Retinal pigment epithelial cell (primary cell): Measurements from ENCODE around the gene MYH9.

Experiments
- DNase-seq: peaks from one replicate; pipeline ENCODE4 v3.0.0-alpha.2; 2010; ENCODE audit warnings: low read depth
- H3K4me3 ChIP-seq: 2 replicates; pipeline ENCODE4 v1.5.1; 2011; ENCODE audit warnings: mild to moderate bottlenecking, low read length, control low read depth, moderate library complexity
- TF ChIP-seq, protein P1 (sequence below): conservative IDR thresholded peaks from 2 replicates; pipeline ENCODE4 v1.5.1; 2011; ENCODE audit warnings: low read depth, low read length, control low read depth, inconsistent platforms

Gene MYH9

DNA sequence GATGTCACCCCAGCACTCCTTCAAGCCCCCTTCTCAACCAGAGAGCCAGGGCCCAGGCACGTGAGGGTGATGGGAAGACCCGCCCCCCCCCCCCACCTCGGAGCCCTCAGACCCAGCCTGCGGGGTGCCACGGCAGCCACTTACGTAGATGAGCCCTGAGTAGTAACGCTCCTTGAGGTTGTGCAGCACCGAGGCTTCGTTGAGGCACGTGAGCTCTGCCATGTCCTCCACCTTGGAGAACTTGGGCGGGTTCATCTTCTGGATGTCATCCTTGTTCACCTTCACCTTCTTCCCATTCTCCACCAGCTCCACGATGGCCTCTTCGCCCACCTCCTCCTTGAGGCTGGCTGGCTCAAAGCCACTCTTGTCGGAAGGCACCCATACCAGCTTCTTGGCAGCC, 39.0 kb downstream of the MYH9 start:
- DNase-seq: no peak
- TF ChIP-seq, protein P1, sequence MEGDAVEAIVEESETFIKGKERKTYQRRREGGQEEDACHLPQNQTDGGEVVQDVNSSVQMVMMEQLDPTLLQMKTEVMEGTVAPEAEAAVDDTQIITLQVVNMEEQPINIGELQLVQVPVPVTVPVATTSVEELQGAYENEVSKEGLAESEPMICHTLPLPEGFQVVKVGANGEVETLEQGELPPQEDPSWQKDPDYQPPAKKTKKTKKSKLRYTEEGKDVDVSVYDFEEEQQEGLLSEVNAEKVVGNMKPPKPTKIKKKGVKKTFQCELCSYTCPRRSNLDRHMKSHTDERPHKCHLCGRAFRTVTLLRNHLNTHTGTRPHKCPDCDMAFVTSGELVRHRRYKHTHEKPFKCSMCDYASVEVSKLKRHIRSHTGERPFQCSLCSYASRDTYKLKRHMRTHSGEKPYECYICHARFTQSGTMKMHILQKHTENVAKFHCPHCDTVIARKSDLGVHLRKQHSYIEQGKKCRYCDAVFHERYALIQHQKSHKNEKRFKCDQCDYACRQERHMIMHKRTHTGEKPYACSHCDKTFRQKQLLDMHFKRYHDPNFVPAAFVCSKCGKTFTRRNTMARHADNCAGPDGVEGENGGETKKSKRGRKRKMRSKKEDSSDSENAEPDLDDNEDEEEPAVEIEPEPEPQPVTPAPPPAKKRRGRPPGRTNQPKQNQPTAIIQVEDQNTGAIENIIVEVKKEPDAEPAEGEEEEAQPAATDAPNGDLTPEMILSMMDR: no peak
- H3K4me3 ChIP-seq: no peak overlapping the region

DNA sequence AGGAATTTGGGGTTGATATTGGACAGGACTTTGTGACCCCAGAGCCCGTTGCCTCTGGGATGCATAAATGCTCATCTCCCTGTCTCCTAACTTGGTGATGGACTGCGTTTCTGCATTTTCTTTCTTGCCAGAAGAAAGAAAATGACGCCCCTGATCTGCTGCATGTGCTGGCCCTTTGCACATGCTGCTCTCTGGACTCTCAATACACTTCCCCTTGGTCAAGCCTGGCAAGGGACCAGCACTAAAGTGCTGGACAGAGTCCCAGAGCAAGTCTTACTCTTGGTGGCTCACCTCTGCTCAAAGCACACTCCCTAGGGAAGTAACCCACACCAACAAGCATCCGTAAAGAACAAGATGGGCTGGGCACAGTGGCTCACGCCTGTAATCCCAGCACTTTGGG, 40.7 kb downstream of the MYH9 start:
- H3K4me3 ChIP-seq: no peak overlapping the region
- DNase-seq: no peak
- TF ChIP-seq, protein P1: no peak

DNA sequence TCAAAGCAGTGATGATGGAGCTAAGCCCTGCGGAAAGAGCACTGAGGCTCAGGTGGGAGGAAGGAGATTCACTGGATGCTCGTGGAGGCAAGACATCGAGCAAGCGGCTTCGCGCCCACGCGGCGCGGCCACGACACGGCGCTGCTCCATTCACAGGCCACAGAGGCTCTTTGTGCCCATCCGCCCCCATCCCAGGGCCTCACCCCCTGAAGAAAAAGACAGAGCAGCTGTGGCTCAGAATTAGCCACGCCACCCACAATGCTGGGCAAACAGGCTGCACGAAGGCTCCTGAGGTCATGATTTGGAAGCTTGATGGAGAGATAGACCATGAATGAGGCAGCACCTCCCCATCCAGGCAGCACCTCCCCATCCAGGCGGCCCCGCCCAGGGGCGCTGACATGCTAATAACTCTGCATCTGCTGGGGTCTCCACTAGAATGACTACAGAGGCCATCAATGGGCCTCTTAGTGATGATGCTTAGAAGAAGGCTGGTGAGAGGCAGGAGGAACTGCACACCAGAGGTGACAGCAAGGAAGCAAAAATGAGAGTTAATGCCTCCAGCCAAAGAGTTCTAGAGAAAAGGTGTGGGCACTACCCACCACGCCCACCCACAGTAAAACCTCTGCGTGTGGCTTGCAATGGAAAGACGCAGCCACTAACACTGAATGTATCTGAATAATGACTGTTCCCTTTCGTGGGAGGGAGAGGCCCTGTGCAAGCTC, 43.5 kb downstream of the MYH9 start:
- H3K4me3 ChIP-seq: no peak overlapping the region
- no peak for DNase-seq
- TF ChIP-seq, protein P1: no peak

DNA sequence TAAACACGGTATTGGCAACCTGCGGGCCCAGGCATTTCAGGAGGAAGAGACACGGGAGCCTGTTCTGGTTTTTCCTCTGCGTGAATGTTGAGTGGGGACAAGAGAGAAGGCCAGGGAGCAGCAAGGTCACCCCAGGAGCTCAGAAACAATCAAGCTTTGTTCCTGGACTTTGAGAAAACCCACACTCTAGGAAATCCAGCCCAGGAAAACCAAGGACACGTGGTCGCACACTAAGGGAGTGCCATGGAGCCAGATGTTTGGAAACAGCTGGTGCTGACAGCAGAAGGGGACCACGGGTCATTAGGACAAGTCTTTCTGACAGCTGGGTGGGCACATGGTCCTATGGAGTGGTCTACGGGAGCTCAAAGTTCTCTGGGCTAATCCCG, 44.1 kb downstream of the MYH9 start:
- H3K4me3 ChIP-seq: no peak overlapping the region
- TF ChIP-seq, protein P1: no peak
- DNase-seq: no peak

DNA sequence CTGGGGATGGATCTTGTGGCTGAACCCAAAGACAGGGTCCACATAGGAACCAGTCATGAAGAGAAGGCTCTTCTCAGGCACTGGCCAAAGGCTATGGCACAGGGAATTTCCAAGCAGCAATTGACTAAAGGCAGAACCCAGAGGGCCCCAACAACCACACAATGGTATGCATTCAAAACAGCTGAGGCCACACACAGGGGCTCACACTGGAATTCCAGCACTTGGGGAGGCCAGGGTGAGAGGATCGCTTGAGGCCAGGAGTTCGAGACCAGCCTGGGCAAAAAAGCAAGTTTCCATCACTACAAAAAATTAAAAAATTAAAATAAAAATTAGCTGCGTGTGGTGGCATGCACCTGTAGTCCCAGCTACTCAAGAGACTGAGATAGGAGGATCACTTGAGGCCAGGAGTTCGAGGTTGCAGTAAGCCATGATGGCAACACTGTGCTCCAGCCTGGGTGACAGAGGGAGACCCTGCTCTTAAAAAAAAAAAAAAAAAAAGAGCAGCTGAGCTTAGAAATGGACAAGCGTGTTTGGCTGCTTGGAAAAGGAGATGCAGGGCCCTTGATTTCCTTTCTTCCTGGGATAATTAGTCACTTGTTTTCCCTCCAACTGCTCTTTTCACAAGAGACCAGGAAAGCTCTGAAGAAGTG, 44.6 kb downstream of the MYH9 start:
- DNase-seq: no peak
- TF ChIP-seq, protein P1: no peak
- no peak overlapping the region for H3K4me3 ChIP-seq

DNA sequence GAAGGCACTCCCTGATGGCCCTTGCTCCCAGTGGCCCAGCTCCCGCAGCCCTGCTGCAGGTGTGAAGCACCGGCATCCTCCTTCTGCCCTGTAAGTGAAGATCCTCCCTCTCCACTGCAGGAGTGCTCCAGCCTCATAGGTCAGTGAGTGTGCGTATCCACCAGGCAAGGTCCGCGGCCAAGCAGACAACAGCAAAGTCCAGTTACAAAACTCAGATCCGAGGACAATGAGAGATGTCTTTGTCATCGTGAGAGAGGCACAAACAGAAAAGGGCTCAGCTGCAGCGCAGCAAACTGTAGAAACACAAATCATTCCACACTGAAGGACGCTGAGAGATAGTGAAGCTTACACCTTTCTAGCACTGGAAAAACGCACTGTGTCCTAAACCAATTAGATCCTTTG, 46.1 kb downstream of the MYH9 start:
- DNase-seq: no peak
- H3K4me3 ChIP-seq: no peak overlapping the region
- TF ChIP-seq, protein P1: no peak

DNA sequence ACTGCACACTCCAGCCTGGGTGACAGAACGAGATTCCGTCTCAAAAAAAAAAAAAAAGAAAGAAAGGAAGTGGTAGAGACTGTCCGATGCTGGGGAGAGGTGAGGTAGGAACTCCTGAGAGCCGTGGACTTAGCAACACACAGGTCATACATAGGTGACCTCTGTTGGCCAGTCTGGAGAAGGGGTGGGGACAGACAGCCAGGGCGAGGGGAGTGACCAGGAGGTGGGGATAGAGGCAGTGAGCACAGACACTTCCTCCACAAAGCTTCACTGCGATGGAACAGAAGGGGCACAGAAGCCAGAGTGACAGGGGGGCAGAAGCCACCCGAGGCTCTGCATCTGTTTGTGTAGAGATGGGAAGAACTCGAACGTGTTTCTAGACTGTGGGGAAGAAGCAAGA, 47.1 kb downstream of the MYH9 start:
- H3K4me3 ChIP-seq: no peak overlapping the region
- TF ChIP-seq, protein P1: no peak
- DNase-seq: no peak
